NCI-H2107 treated with DMSO at 0.1 percent for 48 hours (cell line): ENCODE data around the gene SRRM4.
"Not testable (repeated sequence)": the region's sequence is repeated elsewhere in the genome, so short reads cannot be mapped to it uniquely, and the experiment has no call there.

Experiments
- DNase-seq: peaks from one replicate; lab custom pipeline; 2025; ENCODE audit not compliant: unreplicated experiment; lab: John Stamatoyannopoulos, UW

Gene SRRM4

GRCh38 chr12:119008691-119009221 lies 27.4 kb downstream of the SRRM4 start:
- DNase-seq: peak; percentile 75

DNA sequence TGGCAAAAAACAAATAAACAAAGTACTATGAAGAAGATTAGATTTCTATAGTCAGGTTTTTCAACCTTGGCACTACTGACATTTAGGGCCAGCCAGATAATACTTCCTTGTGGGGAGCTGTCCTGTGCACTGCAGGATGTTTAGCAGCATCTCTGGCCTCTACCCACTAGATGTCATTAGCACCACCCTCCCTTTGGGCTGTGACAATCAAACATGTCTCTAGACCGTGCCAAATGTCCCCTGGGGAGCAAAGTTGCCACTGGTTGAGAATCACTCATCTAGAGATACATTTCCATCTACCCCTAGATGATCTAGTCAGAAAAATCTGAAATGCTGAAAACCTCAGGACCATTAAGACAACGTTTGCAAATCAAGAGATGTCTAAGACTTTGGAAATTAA lies 29.9 kb downstream of the SRRM4 start:
- DNase-seq: no peak

GRCh38 chr12:119012179-119012578 lies 30.8 kb downstream of the SRRM4 start:
- DNase-seq: no peak

DNA sequence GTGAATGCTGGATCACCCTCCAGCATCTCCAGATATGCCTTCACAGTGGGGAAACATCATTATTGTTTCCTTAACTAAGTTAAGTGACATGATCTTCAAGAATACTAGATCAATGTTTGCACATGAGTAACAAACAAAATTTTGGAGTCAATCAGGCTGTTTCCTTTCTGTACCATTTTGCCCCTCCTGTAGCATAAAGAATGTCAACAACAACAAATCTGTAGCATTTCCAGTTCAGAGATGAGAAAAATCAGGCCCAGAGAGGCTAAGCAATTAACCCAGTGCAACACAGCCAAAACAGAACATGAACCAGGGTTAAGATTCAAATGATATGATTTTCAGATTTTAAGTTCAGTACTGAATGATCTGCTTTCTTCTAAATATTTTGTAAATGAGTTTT lies 31.7 kb downstream of the SRRM4 start:
- DNase-seq: no peak

- DNase-seq: no peak
These were observed 33.0 kb downstream of the SRRM4 start for GRCh38 chr12:119014368-119014767.

DNA sequence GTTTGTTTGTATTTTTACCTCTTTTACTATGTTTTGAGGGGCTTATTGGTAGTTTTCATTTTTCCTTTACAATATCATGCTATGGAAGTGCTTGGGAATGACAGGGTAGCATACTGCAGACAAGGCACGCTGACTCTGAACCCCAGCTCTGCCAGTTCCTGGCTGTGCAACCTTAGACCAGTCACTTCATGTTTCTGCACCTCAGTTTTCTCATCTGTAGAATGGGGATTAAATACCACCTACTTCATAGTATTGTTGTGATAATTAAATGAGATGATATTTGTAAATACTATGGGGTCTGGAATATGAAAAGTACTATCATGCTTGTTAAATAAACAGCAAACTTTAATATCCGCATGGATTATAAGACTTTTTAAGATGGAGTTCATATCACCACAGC lies 35.4 kb downstream of the SRRM4 start:
- no peak for DNase-seq

GRCh38 chr12:119019166-119019565 lies 37.8 kb downstream of the SRRM4 start:
- no peak for DNase-seq

- DNase-seq: no peak
These were observed 39.3 kb downstream of the SRRM4 start for GRCh38 chr12:119020406-119021360.

DNA sequence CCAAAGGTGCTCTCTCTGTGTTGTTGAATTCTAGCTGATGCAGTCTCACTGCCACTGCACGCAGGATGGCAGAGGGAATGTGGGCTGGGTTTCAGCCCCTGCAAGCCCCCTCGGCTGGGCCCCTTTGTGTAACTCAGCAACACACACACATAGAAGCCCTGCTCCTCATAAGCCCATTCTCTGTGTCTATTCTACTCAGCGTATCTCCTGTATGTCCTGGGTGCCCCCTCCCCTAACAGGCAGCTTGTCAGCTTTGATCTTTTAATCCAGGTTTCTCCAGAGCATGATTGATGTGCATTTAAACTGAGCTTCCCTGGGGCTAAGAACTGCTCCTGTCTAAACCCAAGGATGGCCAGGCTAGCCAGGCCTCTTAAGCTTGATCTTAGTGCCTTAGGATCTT lies 43.0 kb downstream of the SRRM4 start:
- DNase-seq: no peak

GRCh38 chr12:119025786-119026185 lies 44.4 kb downstream of the SRRM4 start:
- DNase-seq: no peak

DNA sequence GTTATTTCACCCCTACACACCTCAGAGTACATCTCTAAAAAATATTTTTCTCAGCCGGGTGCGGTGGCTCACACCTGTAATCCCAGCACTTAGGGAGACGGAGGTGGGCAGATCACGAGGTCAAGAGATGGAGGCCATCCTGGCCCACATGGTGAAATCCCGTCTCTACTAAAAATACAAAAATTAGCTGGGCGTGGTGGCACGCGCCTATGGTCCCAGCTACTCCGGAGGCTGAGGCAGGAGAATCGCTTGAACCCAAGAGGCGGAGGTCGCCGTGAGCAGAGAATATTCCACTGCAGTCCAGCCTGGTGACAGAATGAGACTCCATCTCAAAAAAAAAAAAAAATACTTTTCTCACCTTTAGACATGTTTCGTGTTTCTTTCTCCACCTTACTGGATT lies 52.0 kb downstream of the SRRM4 start:
- DNase-seq: not testable (repeated sequence)

- no peak for DNase-seq
These were observed 55.8 kb downstream of the SRRM4 start for GRCh38 chr12:119036878-119037825.

DNA sequence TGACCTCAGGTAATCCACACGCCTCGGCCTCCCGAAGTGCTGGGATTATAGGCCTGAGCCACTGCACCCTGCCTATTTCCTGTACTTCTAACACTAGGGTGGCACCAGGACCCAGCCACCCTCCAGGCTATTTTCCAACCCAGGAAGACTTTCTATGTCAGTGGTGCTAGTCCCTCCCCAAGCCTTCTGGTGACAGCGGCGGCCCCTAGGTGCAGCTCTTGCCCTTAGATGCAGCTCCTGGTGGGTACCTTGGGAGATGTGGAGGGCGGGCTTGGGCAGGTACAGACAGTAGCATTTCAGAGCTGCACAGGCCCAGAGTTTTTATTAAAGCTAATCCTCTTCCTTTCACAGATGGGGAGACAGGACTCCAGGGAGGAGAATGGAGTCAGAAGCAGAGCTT lies 62.8 kb downstream of the SRRM4 start:
- no peak for DNase-seq

DNA sequence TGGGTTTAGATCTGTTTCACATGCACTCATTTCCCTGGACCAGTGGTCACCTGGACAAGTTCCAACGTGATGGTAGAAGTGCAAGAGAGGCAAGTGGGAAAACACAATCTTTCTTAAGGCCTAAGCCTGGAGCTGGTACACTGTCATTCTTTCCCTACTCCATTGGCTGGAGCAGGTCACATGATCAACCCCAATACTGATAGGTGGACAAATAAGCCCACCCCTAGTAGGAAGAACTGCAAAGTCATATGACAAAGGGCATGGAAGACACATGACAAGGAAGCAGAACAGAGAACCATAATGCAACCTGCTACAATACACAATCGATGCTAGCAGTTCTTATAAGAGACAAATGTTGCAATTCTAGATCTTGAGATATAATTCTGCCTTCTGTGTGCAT lies 66.3 kb downstream of the SRRM4 start:
- no peak for DNase-seq

DNA sequence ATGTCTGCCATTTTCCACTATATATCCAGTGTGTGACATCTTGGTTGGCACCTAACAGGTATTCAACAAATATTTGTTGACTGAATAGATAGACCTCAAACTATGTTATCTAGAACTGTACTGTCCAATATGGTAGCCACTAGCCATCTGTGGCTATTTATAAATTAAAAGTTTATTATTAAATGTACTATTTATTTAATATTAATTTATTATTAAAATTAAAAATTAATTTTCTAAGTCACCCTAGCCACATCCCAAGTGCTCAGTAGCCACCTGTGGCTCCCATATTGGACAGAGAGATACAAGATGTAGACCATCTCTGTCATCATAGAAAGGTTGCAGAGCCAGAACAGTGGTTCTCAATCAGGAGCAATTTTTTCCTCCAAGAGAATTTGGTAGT lies 69.3 kb downstream of the SRRM4 start:
- DNase-seq: no peak

GRCh38 chr12:119051474-119051873 lies 70.1 kb downstream of the SRRM4 start:
- DNase-seq: no peak

DNA sequence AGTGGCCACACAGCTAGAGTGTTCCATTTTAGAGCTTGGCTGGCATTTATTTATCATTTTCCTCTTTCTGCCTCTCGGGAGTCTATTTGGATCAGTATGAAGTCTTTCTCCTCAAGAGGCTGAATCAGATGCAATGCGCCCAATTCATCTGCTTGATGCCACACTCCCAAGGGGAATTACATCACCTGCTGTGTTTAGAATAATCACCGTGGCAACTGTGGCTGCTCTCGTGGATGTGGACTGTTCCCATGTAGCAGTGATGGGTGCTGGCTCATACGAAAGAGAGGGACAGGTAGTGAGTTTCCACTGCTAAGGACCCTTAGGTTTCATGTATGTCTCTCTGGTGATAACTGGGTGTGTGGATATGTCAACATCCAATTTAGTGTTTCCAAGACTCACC lies 70.7 kb downstream of the SRRM4 start:
- peak; percentile 32 for DNase-seq

DNA sequence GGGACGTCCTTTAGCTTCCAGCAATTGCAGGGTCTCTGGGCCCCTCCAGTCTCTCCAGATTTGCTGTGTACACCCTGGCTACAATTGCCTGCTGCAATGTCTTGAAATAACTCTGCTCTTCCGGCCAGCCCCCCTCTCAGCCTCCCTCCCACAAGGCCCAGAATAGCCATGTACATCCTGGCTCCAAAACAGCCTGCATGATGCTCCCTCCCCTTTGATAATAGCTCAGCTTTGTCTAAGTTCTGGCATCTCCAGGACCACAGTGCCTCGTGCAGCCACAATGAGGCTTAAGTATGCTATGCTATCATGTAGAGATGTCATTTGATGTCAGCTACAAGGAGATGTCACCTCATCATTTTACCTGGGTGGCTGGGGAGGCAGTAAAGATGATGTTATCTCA lies 74.6 kb downstream of the SRRM4 start:
- DNase-seq: no peak

DNA sequence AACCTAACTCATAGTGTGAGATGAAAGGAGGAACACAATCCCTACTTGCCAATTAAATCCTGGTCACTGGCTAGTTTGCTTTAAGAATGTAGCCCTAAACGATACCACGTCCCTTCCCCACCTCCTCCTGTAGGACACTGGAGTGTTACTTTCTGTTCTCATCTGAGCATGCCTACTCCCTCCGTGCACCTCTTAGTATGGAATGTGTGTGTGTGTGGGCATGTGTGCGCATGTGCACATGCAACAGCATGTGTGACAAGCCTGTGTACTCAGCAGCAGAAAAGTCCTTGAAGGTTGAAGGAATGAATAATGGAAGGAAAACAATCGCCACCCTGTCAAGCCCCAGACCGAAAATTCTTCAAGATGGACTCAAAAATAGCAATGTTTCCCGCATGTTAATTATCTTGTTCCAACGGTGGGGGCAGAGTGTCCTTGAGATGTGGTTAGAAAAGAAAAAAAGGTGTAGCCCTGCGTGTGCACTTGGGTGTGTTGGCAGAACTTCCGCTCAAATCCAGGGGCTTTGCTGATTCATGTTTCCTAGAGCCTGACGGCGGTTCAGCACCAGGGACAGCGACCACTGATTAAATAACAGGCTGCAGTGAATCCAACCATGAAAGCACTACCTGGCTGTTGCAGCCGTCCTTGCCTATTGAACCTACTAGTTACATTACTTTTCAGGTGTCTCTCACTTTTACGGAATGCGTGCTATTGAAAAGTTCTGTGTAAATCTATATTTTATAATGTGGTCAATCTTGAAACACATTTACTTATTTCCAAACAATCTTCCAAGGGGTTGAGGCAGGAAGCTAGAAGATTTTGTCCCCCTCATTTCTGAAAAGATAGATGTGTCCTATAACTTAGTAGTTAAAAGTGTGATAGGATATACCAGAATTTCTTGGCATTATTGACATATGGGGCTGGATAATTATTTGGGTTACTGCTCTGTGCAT lies 79.8 kb downstream of the SRRM4 start:
- DNase-seq: peak; percentile 38

DNA sequence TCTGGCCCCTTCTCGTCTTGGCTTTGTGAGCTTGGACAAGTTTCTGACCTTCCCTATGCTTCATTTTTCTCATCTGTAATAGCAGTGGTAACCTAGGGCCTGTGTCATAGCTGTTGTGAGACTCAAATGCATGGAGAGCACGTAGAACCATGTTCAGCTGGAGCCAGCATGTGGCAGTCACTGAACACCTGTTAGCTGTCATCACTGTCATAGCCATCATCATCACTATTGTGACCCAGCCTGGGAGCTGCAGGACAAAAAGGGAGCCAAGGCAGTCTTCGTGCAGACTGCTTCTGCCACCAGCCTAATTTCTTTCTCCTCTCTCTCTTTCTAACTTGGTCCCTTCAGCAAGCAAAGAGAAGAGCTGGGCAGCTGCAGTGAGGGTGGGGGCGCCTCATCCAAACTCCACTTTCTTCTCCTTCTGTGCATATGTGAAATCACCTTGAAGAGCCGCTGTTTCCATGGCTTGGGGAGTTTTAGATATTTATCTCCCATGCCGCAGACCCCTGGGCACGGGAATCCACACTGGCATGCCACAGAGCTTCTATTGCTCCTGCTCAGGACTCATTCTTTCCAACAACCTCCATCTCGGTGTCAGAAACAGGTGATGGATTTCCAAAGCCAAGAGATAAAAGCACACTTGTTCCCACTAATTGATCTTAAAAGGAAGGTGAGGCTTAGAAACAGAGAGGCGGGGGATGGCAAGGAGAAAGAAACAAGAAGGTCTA lies 87.0 kb downstream of the SRRM4 start:
- DNase-seq: no peak
